Kidney (tissue), 14 donors: Measurements from ENCODE around the gene MDN1. TPM values are rescaled to one million over a fixed set of nuclear protein-coding genes. Genes with fewer than 3 reads are reported as not detected.

Experiments
- DNase-seq, 5 donors: peaks; one replicate each; pipeline ENCODE4 v3.0.0-alpha.2; 2013 to 2020
- FAIRE-seq: peaks from 2 replicates; lab custom pipeline; 2012; peaks lifted over from hg19 to GRCh38; lab: Jason Lieb, UNC
- H3K27ac ChIP-seq, 2 donors: one replicate each; pipeline ENCODE4 v1.7.0; 2013; ENCODE audit warnings: low read depth in 2 of 2, low read length in 2 of 2, inconsistent platforms in 1 of 2
- H3K27me3 ChIP-seq: one replicate; pipeline ENCODE4 v1.7.1; 2013; ENCODE audit warnings: low read length, inconsistent platforms; ENCODE audit not compliant: control insufficient read depth, insufficient read depth
- H3K36me3 ChIP-seq, 3 donors: one replicate each; pipeline versions ENCODE4 v1.7.0 to v1.7.1; 2013; ENCODE audit warnings: low read length in 3 of 3, control low read depth in 1 of 3, inconsistent platforms in 1 of 3; ENCODE audit not compliant: insufficient read depth in 3 of 3, control insufficient read depth in 2 of 3
- H3K4me1 ChIP-seq, 3 donors: one replicate each; pipeline versions ENCODE4 v1.7.0 to v1.7.1; 2013; ENCODE audit warnings: low read length in 3 of 3, inconsistent platforms in 1 of 3, low read depth in 1 of 3; ENCODE audit not compliant: control insufficient read depth in 2 of 3, insufficient read depth in 2 of 3
- H3K4me3 ChIP-seq, 3 donors: one replicate each; pipeline versions ENCODE4 v1.7.0 to v1.8.1; 2013; ENCODE audit warnings: low read length in 3 of 3, control low read depth in 1 of 3, inconsistent platforms in 1 of 3
- H3K9ac ChIP-seq, 3 donors: one replicate each; pipeline versions ENCODE4 v1.7.0 to v1.7.1; 2013; ENCODE audit warnings: low read length in 3 of 3, control low read depth in 1 of 3, inconsistent platforms in 1 of 3
- H3K9me3 ChIP-seq, 3 donors: one replicate each; pipeline versions ENCODE4 v1.7.0 to v1.7.1; 2013; ENCODE audit warnings: low read length in 3 of 3, control low read depth in 1 of 3, inconsistent platforms in 1 of 3; ENCODE audit not compliant: control insufficient read depth in 2 of 3, insufficient read depth in 1 of 3
- intact Hi-C: fragments of 100-400 bp; cut with DNase I; formaldehyde crosslinking; loops from one replicate; pipeline ENCODE4 v1.11.1; 2022
- polyA plus RNA-seq: library from polyadenylated mRNA; stranded (reverse); fragments of 350-450 nt; fragmentation: Illumina TruSeq; extraction: RNeasy Lipid Tissue Mini Kit (QIAGEN cat#74804); gene quantifications from one replicate; pipeline ENCODE4 v1.2.3, GENCODE V29; 2014; ENCODE audit warnings: low read depth, low replicate concordance; ENCODE audit not compliant: insufficient read depth
- total RNA-seq: library from RNA; stranded (reverse); fragmentation: NEBNext Ultra II Directional; extraction: Animal tissue kit (Norgen Biotek cat#: 25700); gene quantifications from one replicate; pipeline ENCODE4 v1.2.1, GENCODE V29; 2021
- TF ChIP-seq, protein P1 (sequence below): IDR thresholded peaks from 3 replicates; pipeline ENCODE4 v1.5.1; 2012; ENCODE audit warnings: mild to moderate bottlenecking, moderate library complexity, borderline replicate concordance; ENCODE audit not compliant: insufficient read depth; ENCODE audit errors: extremely low read depth
- donor health status: control.
- donor health status: control.
- donor health status: control.
- donor health status: control.
- donor health status: control.
- donor health status: DM: yes; HTN: yes; CAD: no.
- donor health status: Normal renal cell carcinoma (clear cell type).

The MDN1 gene
- total and polyA plus RNA-seq, 2 donors from 2014 or later, result 19.4 to 34.9 TPM

DNA sequence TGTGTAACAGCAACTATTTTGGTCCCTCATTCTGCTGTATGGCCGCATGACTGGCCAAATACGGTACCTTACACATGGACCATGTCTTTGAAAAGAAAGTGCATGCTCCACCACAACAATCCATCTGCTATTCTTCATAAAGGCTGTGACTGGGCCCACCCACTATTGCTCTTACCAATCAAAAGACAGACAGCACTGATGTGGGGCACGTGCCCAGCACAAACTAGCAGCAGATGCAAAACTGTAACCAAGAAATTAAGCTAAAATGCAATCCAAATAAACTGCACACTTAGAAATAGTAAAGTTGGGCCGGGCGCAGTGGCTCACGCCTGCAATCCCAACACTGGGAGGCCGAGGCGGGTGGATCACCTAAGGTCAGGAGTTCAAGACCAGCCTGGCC, 20.5 kb downstream of the MDN1 start:
- no peak overlapping the region for H3K27ac ChIP-seq
- H3K36me3 ChIP-seq, result peaks cover 0 to 5% (median 4%) of the 10 kb centered on the region in 3 donors
- no peak for FAIRE-seq
- no peak overlapping the region for H3K9ac ChIP-seq
- intact Hi-C loops, result no loop called here
- H3K9me3 ChIP-seq, result no peaks in the 10 kb centered on the region
- TF ChIP-seq, protein P1, sequence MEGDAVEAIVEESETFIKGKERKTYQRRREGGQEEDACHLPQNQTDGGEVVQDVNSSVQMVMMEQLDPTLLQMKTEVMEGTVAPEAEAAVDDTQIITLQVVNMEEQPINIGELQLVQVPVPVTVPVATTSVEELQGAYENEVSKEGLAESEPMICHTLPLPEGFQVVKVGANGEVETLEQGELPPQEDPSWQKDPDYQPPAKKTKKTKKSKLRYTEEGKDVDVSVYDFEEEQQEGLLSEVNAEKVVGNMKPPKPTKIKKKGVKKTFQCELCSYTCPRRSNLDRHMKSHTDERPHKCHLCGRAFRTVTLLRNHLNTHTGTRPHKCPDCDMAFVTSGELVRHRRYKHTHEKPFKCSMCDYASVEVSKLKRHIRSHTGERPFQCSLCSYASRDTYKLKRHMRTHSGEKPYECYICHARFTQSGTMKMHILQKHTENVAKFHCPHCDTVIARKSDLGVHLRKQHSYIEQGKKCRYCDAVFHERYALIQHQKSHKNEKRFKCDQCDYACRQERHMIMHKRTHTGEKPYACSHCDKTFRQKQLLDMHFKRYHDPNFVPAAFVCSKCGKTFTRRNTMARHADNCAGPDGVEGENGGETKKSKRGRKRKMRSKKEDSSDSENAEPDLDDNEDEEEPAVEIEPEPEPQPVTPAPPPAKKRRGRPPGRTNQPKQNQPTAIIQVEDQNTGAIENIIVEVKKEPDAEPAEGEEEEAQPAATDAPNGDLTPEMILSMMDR, result no peak
- H3K4me3 ChIP-seq, result no peak overlapping the region
- H3K4me1 ChIP-seq, result no peaks in the 10 kb centered on the region
- no peak for DNase-seq
- H3K27me3 ChIP-seq, result no peaks in the 10 kb centered on the region

DNA sequence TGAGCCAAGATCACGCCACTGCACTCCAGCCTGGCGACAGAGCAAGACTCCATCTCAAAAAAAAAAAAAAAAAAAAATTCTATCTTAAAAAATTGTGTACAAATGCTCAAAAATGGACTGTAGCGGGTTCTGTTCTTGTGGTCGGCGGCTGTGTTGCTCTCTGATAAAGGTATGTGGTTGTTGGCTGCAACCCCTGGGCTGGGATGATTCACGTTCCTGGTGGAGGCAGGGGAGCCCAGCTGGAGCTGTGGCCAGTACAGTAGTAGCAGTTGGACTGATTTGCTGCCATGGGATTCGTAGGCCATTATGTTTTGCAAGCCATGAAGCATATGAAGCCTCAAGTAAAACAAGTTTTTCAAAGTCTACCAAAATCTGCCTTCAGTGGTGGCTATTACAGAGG, 22.3 kb downstream of the MDN1 start:
- no peaks in the 10 kb centered on the region for H3K9me3 ChIP-seq
- TF ChIP-seq, protein P1, result no peak
- H3K4me1 ChIP-seq, result no peaks in the 10 kb centered on the region
- no peaks in the 10 kb centered on the region for H3K27me3 ChIP-seq
- H3K27ac ChIP-seq, result no peak overlapping the region
- no peak overlapping the region for H3K4me3 ChIP-seq
- intact Hi-C loops, result no loop called here
- no peak for DNase-seq
- peaks cover under 1 to 11% (median 3%) of the 10 kb centered on the region in 3 donors for H3K36me3 ChIP-seq
- no peak for FAIRE-seq
- H3K9ac ChIP-seq, result no peak overlapping the region

DNA sequence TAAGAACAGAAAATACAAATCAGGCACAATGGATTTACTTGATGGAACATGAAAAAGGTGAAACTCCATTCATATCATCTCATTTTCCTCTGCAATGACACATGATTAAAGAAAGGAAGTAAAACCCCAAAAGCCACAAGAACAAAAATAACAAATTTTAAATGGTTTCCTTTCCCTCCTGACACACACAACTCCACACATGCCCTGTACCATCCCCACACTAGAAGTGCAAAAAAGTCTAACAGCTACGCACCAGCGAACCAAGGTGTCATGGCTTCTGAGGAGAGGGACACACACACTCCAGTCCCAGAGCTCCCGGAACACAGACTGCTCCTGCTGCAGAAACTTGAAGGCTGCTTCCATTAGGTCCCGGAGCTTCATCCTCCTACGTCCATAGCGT, 25.3 kb downstream of the MDN1 start:
- H3K27me3 ChIP-seq, result no peaks in the 10 kb centered on the region
- intact Hi-C loops, result no loop called here
- no peak overlapping the region for H3K4me3 ChIP-seq
- DNase-seq, result no peak
- no peak overlapping the region for H3K9ac ChIP-seq
- peaks cover 5 to 14% (median 10%) of the 10 kb centered on the region in 3 donors for H3K36me3 ChIP-seq
- no peak for FAIRE-seq
- H3K9me3 ChIP-seq, result no peaks in the 10 kb centered on the region
- TF ChIP-seq, protein P1, result no peak
- H3K27ac ChIP-seq, result no peak overlapping the region
- no peaks in the 10 kb centered on the region for H3K4me1 ChIP-seq

DNA sequence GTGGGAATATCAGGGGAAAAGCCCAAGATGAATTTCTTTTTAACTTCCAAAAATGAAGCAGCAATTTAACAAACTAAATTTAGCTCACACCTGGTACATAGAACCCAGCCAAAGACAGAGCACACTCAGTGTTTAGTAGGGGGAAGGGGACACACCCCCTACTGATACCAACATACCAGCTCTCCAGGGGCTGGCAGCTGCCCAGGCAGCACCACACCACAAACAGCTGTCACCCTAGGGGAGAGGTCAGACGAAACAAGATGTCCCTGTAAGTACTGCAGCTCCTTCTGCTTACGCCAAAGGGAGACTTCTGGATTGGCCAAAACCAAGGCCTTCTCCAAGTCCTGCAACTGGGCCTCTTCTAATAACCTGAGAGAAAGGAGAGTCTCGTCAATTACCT, 26.0 kb downstream of the MDN1 start:
- intact Hi-C loops, result no loop called here
- TF ChIP-seq, protein P1, result no peak
- no peaks in the 10 kb centered on the region for H3K4me1 ChIP-seq
- no peak overlapping the region for H3K9ac ChIP-seq
- FAIRE-seq (no peak), DNase-seq (no peak)
- H3K9me3 ChIP-seq, result no peaks in the 10 kb centered on the region
- no peaks in the 10 kb centered on the region for H3K27me3 ChIP-seq
- H3K36me3 ChIP-seq, result peaks cover 5 to 19% (median 11%) of the 10 kb centered on the region in 3 donors
- H3K27ac ChIP-seq, result no peak overlapping the region
- no peak overlapping the region for H3K4me3 ChIP-seq
